ENCODE results near the gene MPRIP. TPM values are rescaled to one million over a fixed set of nuclear protein-coding genes. Genes with fewer than 3 reads are reported as not detected.

MPRIP gene
- total and polyA plus RNA-seq, 2 of the 13 experiments (the other 11 are each of a cell fraction or from before 2014, with no cell fraction given): 50.2 to 52.4 TPM

DNA sequence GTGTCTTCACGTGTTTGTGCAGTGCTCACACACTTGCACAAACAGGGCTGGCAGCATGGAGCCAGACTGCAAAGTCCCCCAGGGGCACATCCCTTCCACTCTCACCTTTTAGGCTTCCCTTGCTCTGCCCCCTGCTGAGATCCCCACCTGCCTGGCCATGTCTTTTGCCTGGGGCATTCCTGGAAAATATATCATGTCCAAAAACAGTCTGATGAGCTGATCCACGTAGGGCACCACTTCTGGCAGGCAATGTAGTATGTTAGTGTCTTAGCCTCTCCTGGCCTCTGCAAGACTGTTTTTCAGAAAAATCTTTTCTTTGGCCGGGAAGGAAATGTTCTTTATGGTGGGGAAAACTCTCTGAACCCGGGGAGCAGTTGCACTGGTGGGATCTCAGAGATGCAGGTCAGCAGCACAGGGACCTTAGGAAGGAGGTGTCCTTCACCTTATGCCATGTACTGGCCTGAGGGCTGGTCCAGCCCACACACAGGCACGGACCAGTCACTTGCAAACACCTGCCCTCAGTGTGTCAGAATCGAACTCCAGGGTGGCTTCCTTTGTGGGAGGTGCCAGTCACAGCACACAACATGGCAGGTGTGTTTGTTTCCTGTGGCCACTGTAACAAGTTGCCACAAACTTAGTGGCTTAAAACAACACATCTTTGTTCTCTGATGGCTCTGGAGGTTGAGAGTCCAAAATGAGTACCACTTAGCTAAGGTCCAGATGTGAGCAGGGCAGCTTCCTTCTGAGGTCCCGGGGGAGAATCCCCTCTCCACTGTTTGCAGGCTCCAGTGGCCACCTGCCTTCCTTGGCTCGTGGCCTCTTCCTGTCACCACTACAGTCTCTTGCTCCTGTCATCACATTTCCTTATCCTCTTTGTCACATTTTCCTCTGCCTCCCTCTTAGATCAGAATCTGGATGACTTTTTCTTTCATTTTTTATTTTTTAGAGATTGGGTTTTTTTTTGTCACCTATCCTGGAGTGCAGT is 46.6 kb downstream of the MPRIP start:
- WGBS (ENCODE audit: low lambda C conversion rate): 89% methylated on average over 7 of the region's 8 CpGs
- ATAC-seq (no peak), DNase-seq (ENCODE audit: low spot score) (no peak), FAIRE-seq (no peak)
- no peak overlapping the region for H3K9ac ChIP-seq (ENCODE audit: insufficient read depth, low read depth, low read length)
- ChIA-PET CTCF (ENCODE audit: low intra/inter-chr PET ratio, low total read pairs) (no interaction called here), POLR2A (no interaction called here)
- no peak overlapping the region for H2AFZ ChIP-seq (ENCODE audit: low read length)
- in situ Hi-C loops (cut with HindIII; ENCODE audit: extremely low pct_ligation_motif_present, low pct_unique_long_range_greater_than_20kb) (no loop called here), intact Hi-C loops (cut with micrococcal nuclease; ENCODE audit: unreplicated experiment) (no loop called here)
- BruUV-seq (replicated peaks): no TSS peak
- no peaks in the 10 kb centered on the region for H3K9me3 ChIP-seq (ENCODE audit: low read length)
- H4K20me1 ChIP-seq (ENCODE audit: insufficient read depth, low read length): no peaks in the 10 kb centered on the region
- H3K4me1 ChIP-seq (ENCODE audit: insufficient read depth, low read length): peaks cover 43% of the 10 kb centered on the region
- H3K36me3 ChIP-seq (replicated peaks in 1 of 2; ENCODE audit: control insufficient read depth in 1 of 2, insufficient read depth in 2 of 2, low read length in 2 of 2): peaks cover 6 to 11% of the 10 kb centered on the region in 2 experiments; a peak in 3 of 5 replicates
- H3K27ac ChIP-seq (ENCODE audit: extremely low read length, insufficient read depth, low read length): no peak overlapping the region
- H3K4me3 ChIP-seq (replicated peaks in 1 of 3; ENCODE audit: insufficient read depth in 1 of 3, low read depth in 2 of 3, low read length in 3 of 3): no peak overlapping the region
- no peak overlapping the region for H3K4me2 ChIP-seq (ENCODE audit: low read depth, low read length)
- no peaks in the 10 kb centered on the region for H3K79me2 ChIP-seq (ENCODE audit: insufficient read depth, low read length)
- no peaks in the 10 kb centered on the region for H3K27me3 ChIP-seq (ENCODE audit: control insufficient read depth in 1 of 2, insufficient read depth in 2 of 2, low read length in 2 of 2)
- TF ChIP-seq FOXM1 (CRISPR knock-in tag; IDR thresholded peaks at IDR 0.05) (no peak), WIZ (CRISPR knock-in tag; IDR thresholded peaks at IDR 0.05) (no peak), NFYB (CRISPR knock-in tag; IDR thresholded peaks at IDR 0.05) (no peak), NKX3-1 (CRISPR knock-in tag; IDR thresholded peaks at IDR 0.05) (no peak)
- TF ChIP-seq, protein P1, sequence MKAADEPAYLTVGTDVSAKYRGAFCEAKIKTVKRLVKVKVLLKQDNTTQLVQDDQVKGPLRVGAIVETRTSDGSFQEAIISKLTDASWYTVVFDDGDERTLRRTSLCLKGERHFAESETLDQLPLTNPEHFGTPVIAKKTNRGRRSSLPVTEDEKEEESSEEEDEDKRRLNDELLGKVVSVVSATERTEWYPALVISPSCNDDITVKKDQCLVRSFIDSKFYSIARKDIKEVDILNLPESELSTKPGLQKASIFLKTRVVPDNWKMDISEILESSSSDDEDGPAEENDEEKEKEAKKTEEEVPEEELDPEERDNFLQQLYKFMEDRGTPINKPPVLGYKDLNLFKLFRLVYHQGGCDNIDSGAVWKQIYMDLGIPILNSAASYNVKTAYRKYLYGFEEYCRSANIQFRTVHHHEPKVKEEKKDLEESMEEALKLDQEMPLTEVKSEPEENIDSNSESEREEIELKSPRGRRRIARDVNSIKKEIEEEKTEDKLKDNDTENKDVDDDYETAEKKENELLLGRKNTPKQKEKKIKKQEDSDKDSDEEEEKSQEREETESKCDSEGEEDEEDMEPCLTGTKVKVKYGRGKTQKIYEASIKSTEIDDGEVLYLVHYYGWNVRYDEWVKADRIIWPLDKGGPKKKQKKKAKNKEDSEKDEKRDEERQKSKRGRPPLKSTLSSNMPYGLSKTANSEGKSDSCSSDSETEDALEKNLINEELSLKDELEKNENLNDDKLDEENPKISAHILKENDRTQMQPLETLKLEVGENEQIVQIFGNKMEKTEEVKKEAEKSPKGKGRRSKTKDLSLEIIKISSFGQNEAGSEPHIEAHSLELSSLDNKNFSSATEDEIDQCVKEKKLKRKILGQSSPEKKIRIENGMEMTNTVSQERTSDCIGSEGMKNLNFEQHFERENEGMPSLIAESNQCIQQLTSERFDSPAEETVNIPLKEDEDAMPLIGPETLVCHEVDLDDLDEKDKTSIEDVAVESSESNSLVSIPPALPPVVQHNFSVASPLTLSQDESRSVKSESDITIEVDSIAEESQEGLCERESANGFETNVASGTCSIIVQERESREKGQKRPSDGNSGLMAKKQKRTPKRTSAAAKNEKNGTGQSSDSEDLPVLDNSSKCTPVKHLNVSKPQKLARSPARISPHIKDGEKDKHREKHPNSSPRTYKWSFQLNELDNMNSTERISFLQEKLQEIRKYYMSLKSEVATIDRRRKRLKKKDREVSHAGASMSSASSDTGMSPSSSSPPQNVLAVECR (CRISPR knock-in tag; IDR thresholded peaks at IDR 0.05; ENCODE audit: borderline replicate concordance): no peak
- TF ChIP-seq, protein P2, sequence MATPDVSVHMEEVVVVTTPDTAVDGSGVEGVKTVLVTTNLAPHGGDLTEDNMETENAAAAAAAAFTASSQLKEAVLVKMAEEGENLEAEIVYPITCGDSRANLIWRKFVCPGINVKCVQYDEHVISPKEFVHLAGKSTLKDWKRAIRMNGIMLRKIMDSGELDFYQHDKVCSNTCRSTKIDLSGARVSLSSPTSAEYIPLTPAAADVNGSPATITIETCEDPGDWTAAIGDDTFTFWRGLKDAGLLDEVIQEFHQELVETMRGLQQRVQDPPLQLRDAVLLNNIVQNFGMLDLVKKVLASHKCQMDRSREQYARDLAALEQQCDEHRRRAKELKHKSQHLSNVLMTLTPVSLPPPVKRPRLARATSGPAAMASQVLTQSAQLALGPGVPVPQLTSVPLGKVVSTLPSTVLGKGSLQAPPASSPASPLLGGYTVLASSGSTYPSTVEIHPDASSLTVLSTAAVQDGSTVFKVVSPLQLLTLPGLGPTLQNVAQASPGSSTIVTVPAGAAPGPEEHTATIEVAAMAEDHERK (CRISPR knock-in tag; IDR thresholded peaks at IDR 0.05; ENCODE audit: low read depth): no peak
- TF ChIP-seq, protein P3, sequence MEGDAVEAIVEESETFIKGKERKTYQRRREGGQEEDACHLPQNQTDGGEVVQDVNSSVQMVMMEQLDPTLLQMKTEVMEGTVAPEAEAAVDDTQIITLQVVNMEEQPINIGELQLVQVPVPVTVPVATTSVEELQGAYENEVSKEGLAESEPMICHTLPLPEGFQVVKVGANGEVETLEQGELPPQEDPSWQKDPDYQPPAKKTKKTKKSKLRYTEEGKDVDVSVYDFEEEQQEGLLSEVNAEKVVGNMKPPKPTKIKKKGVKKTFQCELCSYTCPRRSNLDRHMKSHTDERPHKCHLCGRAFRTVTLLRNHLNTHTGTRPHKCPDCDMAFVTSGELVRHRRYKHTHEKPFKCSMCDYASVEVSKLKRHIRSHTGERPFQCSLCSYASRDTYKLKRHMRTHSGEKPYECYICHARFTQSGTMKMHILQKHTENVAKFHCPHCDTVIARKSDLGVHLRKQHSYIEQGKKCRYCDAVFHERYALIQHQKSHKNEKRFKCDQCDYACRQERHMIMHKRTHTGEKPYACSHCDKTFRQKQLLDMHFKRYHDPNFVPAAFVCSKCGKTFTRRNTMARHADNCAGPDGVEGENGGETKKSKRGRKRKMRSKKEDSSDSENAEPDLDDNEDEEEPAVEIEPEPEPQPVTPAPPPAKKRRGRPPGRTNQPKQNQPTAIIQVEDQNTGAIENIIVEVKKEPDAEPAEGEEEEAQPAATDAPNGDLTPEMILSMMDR (CRISPR knock-in tag; IDR thresholded peaks at IDR 0.05): no peak
